BJ (cell line): Measurements from ENCODE around the gene NTF3. TPM values are rescaled to one million over a fixed set of nuclear protein-coding genes. Genes with fewer than 3 reads are reported as not detected.

Source experiments
- CTCF ChIA-PET: fragments of 350-600 bp; formaldehyde crosslinking; extraction: SDS; loops from one replicate; lab custom pipeline; 2021; ENCODE audit warnings: antibody characterized with exemption, inconsistent platforms; lab: Yijun Ruan, JAX
- POLR2A ChIA-PET: fragments of 300-600 bp; sonication (Branson Sonifier 250); formaldehyde crosslinking; extraction: SDS; loops from one replicate; lab custom pipeline; 2021; ENCODE audit warnings: antibody characterized with exemption; lab: Charles Lee
- DNase-seq: peaks from one replicate; pipeline ENCODE4 v3.0.0-alpha.2; 2011; ENCODE audit warnings: low read depth
- H3K27me3 ChIP-seq: 2 replicates; pipeline ENCODE4 v1.6.0; 2011; ENCODE audit warnings: low read length; ENCODE audit not compliant: control insufficient read depth, insufficient read depth
- H3K36me3 ChIP-seq: 2 replicates; pipeline ENCODE4 v1.5.1; 2011; ENCODE audit warnings: low read length; ENCODE audit not compliant: control insufficient read depth, insufficient read depth
- H3K4me3 ChIP-seq: 2 replicates; pipeline ENCODE4 v1.5.1; 2011; ENCODE audit warnings: low read depth, mild to moderate bottlenecking, control low read depth, low read length
- polyA plus RNA-seq: library from polyadenylated mRNA; depleted of rRNA; stranded (reverse); fragments of >200 nt; gene quantifications from 2 replicates; pipeline ENCODE4 v1.2.3, GENCODE V29; 2011
- TF ChIP-seq, protein P1 (sequence below): IDR thresholded peaks from 2 replicates; pipeline ENCODE4 v1.5.1; 2011; ENCODE audit warnings: low read depth, mild to moderate bottlenecking, control low read depth, inconsistent platforms, low read length, moderate library complexity; ENCODE audit not compliant: insufficient read depth

The NTF3 gene
- polyA plus RNA-seq, 1 experiment, result 12.5 TPM

DNA sequence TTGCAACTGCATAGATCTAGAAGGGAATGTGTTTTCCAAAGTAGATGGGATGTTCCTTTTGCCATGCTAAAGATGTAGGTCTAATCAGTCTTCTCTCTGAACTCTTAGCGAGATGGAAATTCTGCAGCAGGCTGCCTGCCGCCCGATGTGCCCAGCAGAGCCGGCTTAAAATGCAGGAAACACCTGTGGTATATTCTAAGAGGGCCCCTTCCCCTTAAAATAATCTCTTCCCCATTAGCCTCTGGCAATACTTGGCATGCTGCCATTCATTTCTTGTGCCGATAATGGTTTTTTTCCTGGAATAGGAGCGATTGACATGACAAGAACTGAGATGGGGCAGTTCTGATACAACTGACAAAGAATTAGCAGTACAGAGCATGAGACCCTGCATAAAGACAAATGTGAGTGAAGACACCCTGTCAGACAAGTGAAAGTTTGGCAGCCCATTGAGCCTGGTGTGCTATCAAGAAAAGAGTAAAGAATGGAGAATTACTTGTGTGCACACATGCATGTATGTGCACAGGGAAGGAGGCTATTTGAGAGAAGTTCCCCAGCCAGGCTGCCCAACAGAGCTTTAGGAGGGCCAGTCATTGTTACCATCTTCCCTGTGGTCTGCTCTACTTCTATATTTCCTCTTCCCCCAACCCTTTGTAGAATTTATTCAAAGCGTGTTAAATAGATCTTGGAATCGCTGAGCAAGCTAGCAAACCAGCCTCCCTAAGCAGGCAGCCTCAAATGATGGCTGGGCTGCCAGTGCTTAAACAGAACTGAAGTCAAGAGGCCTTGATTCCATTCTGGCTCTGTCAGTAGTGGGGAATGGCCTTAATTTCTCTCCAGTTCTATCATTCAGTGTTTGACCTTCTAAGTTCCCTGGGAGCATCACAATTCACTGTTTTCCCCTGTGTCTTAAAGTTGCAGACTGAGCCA, 29.6 kb upstream of the NTF3 start:
- ChIA-PET CTCF (interaction anchor here (0.7 kb wide), 1 partner anchor 216 kb away, joined by 3 read pairs; no protein-coding TSS in a partner anchor), POLR2A (no interaction called here)
- Histone ChIP-seq H3K27me3 (peaks cover 2% of the 10 kb centered on the region; the same call in 1 of the 2 replicates), H3K4me3 (no peak overlapping the region), H3K36me3 (no peaks in the 10 kb centered on the region)
- TF ChIP-seq, protein P1, sequence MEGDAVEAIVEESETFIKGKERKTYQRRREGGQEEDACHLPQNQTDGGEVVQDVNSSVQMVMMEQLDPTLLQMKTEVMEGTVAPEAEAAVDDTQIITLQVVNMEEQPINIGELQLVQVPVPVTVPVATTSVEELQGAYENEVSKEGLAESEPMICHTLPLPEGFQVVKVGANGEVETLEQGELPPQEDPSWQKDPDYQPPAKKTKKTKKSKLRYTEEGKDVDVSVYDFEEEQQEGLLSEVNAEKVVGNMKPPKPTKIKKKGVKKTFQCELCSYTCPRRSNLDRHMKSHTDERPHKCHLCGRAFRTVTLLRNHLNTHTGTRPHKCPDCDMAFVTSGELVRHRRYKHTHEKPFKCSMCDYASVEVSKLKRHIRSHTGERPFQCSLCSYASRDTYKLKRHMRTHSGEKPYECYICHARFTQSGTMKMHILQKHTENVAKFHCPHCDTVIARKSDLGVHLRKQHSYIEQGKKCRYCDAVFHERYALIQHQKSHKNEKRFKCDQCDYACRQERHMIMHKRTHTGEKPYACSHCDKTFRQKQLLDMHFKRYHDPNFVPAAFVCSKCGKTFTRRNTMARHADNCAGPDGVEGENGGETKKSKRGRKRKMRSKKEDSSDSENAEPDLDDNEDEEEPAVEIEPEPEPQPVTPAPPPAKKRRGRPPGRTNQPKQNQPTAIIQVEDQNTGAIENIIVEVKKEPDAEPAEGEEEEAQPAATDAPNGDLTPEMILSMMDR, result no peak
- no peak for DNase-seq

DNA sequence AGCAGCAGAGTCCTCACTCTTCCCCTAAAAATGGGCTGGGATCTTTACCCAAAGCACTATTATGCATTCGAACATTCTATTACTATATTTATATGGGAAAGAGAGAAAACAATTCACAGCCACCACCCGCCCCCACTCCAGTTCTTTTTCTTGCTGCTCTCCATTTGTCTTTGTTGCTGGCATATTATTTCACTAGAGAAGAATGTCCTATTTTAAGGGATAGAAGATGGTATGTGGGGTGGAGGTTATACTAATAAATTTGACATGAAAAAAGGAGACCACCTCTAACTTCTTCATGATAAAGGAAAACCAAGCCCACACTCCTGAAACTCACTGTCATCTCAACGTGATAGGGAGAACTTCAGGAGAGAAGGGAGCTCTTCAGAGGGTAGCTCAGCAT, 28.5 kb upstream of the NTF3 start:
- Histone ChIP-seq H3K36me3 (no peaks in the 10 kb centered on the region), H3K27me3 (peaks cover 2% of the 10 kb centered on the region; the same call in 1 of the 2 replicates), H3K4me3 (no peak overlapping the region)
- ChIA-PET POLR2A (no interaction called here), CTCF (interaction anchor here (0.6 kb wide), 1 partner anchor 659 kb away, joined by 3 read pairs; no protein-coding TSS in a partner anchor)
- no peak for DNase-seq
- TF ChIP-seq, protein P1, result no peak

DNA sequence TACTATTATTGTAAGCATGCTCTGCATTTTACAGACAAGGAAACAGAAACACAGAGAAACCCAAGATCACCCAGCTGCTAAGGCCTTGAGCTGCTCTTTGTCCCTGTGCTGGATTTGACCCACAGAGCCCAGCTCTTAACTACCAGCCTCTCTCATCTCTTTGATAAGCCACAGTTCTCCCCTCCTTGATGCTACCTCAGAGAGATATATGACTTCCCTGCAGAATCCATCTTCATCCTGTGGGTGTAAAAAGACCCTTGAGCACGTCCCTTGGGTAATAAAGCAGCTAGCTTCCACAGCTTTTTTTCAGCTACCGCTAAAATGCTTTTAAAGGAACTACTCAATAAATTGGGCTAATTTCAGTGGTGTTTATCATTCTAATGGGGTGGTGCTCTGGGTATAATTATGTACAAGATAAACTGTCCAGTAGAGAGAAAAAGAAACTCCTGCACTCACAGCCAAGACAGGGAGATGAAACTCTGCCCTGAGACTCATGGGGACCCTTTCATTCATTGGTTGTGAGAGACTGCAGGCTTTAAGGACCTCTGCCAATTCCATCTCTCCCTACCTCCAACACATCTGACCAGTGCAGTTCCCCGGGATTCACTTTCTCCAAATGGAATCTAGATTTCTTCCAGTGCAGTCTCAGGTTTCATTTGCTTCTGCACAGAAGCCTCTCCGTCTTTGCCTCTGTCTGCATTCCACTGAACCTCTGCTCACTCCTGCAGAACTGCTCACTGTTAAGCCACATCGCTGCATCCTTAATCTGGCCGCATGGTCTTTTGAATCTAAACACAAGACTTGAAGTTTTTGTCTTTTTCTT, 24.7 kb upstream of the NTF3 start:
- H3K27me3 ChIP-seq, result no peaks in the 10 kb centered on the region
- POLR2A ChIA-PET, result no interaction called here
- no peak for DNase-seq
- CTCF ChIA-PET, result no interaction called here
- no peak overlapping the region for H3K4me3 ChIP-seq
- H3K36me3 ChIP-seq, result no peaks in the 10 kb centered on the region
- TF ChIP-seq, protein P1, result no peak

DNA sequence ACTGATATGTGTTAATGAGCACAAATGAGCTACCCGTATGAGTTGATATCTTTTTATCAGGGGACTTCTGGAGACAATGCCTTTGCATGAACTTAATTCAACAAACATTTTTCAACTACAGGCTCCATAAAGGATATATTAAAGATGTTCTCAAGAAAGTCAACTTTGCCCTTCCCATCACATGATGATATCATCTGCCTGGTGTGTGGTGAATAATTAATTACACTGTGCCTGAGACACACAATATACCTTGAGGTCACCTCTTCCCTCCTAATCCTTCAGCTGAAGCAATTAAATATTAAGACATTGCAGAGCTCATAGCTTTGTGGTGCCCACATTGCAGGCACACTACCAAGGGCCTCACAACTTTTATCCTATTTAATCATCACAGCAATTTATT, 22.3 kb upstream of the NTF3 start:
- CTCF ChIA-PET, result no interaction called here

More for the DNA sequence above, 22.3 kb upstream of the NTF3 start:
- Histone ChIP-seq H3K27me3 (no peaks in the 10 kb centered on the region), H3K4me3 (no peak overlapping the region), H3K36me3 (no peaks in the 10 kb centered on the region)
- POLR2A ChIA-PET, result no interaction called here
- TF ChIP-seq, protein P1, result no peak
- no peak for DNase-seq
